Smooth muscle cell of bladder (primary cell): Measurements from ENCODE around the gene RBM44. TPM values are rescaled to one million over a fixed set of nuclear protein-coding genes. Genes with fewer than 3 reads are reported as not detected.

Experiments used
- total RNA-seq: library from RNA; depleted of rRNA; stranded (reverse); fragments of >200 nt; gene quantifications from 2 replicates; pipeline ENCODE4 v1.2.3, GENCODE V29; 2014

Gene RBM44, protein sequence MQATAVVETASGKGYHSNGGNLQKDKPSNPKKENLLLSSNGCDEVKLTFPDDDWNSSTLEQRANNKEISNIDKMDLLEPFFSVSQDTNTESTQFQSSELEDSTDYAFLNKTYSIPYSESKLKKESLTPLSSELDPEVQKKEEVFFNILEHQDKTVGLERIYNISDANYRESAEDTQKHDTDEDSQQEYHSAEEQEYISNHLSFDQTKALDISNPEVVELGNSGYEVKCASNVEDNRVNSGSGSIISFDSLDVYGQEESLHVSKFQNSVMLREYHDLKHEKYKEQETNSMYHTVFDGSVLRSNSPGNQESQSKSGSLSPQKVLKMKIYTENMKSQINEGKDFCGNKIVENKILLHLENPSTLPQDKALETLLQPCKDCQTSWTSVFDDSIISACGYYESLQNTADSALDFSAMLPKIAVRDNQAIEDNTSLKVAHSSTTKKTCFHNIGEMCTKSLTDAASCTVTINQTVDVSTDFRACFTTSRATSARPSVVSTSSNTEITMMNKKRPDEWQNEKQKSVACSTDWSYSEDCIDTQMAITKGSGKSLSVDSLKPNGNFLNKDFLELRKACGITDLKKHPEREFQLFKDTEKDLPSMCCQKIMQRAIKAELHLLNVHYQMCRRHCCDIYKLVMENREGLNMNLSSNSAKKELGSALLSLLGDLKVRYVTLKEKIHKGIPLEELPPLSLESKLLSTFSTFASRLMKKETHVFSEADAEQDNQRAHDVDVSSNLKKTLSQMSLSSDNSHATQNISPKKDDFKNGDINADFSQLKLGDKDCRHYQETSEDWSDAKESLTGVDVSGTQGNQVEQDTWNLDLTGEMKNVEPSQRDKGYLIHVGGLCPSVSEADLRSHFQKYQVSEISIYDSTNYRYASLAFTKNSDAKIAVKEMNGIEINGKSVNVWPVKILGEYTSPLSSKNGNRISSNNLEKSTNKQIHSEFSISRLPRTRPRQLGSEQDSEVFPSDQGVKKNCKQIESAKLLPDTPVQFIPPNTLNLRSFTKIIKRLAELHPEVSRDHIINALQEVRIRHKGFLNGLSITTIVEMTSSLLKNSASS
- 0.14 and 0.28 TPM in 2 replicates for total RNA-seq

DNA sequence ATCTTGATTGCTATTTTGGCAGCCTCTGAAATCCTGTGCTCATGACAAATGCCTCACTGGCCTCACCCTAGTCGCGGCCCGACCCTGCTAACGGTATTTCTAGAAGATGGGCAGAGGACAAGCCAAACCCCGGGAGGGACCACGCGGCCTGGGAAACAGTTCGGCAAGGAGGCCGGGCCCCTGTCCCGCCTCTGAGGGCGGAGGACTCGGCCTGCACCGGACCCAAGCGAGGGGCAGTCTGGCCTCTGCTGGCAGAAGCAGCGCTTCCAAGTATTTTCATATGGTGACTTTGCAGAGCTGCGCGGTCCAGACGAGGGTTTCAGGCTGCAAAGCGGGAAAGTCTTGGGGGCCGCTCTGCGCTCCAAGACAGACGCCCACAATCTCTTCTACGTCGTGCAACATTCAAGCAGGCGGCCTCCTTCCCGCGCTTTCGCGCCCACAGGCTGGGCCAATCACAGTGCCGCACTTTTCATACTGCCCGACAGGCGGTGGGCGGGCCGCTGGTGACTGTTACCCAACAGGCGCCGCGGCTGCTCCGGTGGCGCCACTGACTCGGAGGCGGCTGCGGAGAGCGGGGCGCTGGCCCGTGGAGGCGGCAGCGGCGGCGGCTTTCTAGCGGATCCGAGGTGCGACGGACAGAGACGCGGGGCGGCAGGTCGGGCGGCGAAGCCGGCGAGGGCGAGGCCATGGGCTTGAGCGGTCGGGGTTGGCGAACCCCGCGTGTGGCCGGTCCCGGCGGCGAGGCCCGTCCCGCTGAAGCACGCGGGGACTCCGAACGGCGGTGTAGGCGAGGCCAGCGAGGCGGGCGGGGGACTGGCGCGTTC, at the start of gene RBM44:
Gene RBM44, plus strand, starts transcription at position 544 of the 824 bp plus-strand sequence. CDS start 14,831 bp downstream, outside the sequence.

DNA sequence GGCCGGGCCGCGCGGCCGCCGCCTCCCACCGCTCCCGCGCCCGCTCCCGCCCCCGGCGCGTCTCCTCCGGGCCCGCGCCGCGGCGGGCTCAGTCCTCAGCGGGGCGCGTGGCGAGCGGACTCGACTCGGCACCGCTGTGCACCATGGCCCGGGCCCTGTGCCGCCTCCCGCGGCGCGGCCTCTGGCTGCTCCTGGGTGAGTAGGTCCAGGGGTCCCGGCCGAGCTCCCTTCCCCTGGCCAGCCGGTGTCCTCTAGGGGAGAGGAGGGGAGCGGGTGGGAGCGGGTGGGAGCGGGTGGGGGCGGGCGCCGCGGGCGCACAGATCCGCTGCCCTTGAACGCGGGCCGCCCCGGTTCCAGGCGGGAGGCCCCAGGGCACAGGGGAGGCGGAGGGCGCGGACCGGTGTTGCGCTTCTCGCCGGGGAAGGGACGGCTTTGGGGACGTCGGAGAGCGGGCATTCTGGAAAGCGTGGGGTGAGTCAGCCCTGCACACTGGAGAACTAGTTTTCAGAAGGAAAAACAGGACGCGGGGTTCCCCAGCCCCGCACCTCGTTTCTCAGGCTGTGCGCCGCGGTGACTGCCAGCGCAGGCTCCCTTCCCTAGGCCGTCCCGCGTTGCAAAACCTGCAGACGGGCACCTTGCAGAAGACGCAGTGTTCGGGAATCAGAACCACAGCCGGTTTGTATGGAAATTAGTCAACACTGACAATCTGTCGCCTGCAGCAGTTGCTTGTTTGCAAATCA, 61.1 kb downstream of the RBM44 start, which contains the start of gene RAMP1:
Gene RAMP1, plus strand, starts transcription at position 91 of the 740 bp plus-strand sequence. Its CDS starts 53 bp downstream, at position 144.

Other genes starting within 250 kb of the RBM44 start
- gene PRLH, start 232.2 kb upstream of the RBM44 start, total RNA-seq = not detected in 2 replicates
- 0.14 and 0.28 TPM in 2 replicates for gene RAB17, start 208.0 kb upstream of the RBM44 start, total RNA-seq
- 41.7 and 49.8 TPM in 2 replicates for gene LRRFIP1, start 171.2 kb upstream of the RBM44 start, total RNA-seq
- gene RAMP1, start 60.8 kb downstream of the RBM44 start, total RNA-seq = 10.1 and 10.5 TPM in 2 replicates
- 46.4 and 47.9 TPM in 2 replicates for gene UBE2F, start 168.2 kb downstream of the RBM44 start, total RNA-seq